GM12878 (cell line): ENCODE results near the gene INKA1. TPM values are rescaled to one million over a fixed set of nuclear protein-coding genes. Genes with fewer than 3 reads are reported as not detected.

Source experiments
- ATAC-seq: fragments of 200-7000 bp; cut with Tn5 transposase; 3 replicates; pipeline ENCODE4 v1.9.1; 2020; ENCODE audit warnings: mild to moderate bottlenecking, moderate library complexity
- BruUV-seq: library from RNA; stranded (reverse); fragments of 400-500 nt; replicated peaks from 2 replicates; lab custom pipeline; 2021; lab: Mats Ljungman, UMichigan
- CTCF ChIA-PET: fragments of 300-600 bp; sonication (Branson Sonifier 250); formaldehyde crosslinking; extraction: SDS; loops from one replicate; lab custom pipeline; 2021; ENCODE audit warnings: inconsistent platforms; lab: Yijun Ruan, JAX
- POLR2A ChIA-PET: fragments of 350-600 bp; formaldehyde crosslinking; extraction: SDS; loops from one replicate; lab custom pipeline; 2021; ENCODE audit warnings: inconsistent platforms; lab: Charles Lee
- RAD21 ChIA-PET: fragments of 300-600 bp; sonication (Branson Sonifier 250); formaldehyde crosslinking; loops from one replicate; lab custom pipeline; 2023; ENCODE audit warnings: antibody characterized with exemption; ENCODE audit not compliant: unreplicated experiment; lab: Charles Lee
- SMC1A ChIA-PET: fragments of 300-600 bp; sonication (Branson Sonifier 250); formaldehyde crosslinking; loops from one replicate; lab custom pipeline; 2023; ENCODE audit not compliant: unreplicated experiment, uncharacterized antibody; lab: Charles Lee
- DNase-seq: peaks from one replicate; pipeline ENCODE4 v3.0.0-alpha.2; 2011; ENCODE audit warnings: low read depth, low spot score
- FAIRE-seq: peaks from 3 replicates; lab custom pipeline; 2011; peaks lifted over from hg19 to GRCh38; lab: Jason Lieb, UNC
- H2AFZ ChIP-seq: 2 replicates; pipeline ENCODE4 v1.6.0; 2011; ENCODE audit warnings: low read depth, low read length, control low read depth; ENCODE audit not compliant: control insufficient read depth
- H3K27ac ChIP-seq: 2 replicates; pipeline ENCODE4 v1.5.1; 2011; ENCODE audit warnings: control low read depth; ENCODE audit not compliant: control insufficient read depth, insufficient read depth
- H3K27me3 ChIP-seq, 2 experiments: replicated peaks in 1 of 2; 2 replicates each; pipeline versions ENCODE4 v1.6.0 to v1.6.1; 2011; ENCODE audit warnings: low read length in 1 of 2; ENCODE audit not compliant: control insufficient read depth in 2 of 2, insufficient read depth in 2 of 2
- H3K36me3 ChIP-seq, 2 experiments: 2 replicates each; pipeline ENCODE4 v1.5.1; 2011; ENCODE audit warnings: low read length in 1 of 2; ENCODE audit not compliant: control insufficient read depth in 2 of 2, insufficient read depth in 2 of 2
- H3K4me1 ChIP-seq: 2 replicates; pipeline ENCODE4 v1.6.1; 2011; ENCODE audit warnings: mild to moderate bottlenecking, low read length, moderate library complexity, mixed read lengths; ENCODE audit not compliant: control insufficient read depth, insufficient read depth
- H3K4me2 ChIP-seq: 2 replicates; pipeline ENCODE4 v1.6.0; 2011; ENCODE audit warnings: control low read depth; ENCODE audit not compliant: control insufficient read depth, insufficient read depth
- H3K4me3 ChIP-seq: fragments of 200-600 bp; sonication (generic); 2 replicates; pipeline ENCODE4 v1.5.1; 2016
- H3K79me2 ChIP-seq: 2 replicates; pipeline ENCODE4 v1.6.0; 2011; ENCODE audit warnings: low read length; ENCODE audit not compliant: control insufficient read depth, insufficient read depth
- H3K9ac ChIP-seq: 2 replicates; pipeline ENCODE4 v1.8.0; 2011; ENCODE audit warnings: low read length, control low read depth, mixed read lengths; ENCODE audit not compliant: control insufficient read depth, insufficient read depth
- H3K9me3 ChIP-seq: replicated peaks from 3 replicates; pipeline ENCODE4 v1.5.1; 2011; ENCODE audit warnings: mild to moderate bottlenecking, low read length; ENCODE audit not compliant: control insufficient read depth, insufficient read depth
- H4K20me1 ChIP-seq: 2 replicates; pipeline ENCODE4 v1.6.0; 2011; ENCODE audit not compliant: control insufficient read depth, insufficient read depth
- CBX5 ChIP-seq: sonication (generic); IDR thresholded peaks from 2 replicates; pipeline ENCODE4 v1.6.1; 2016; ENCODE audit warnings: low read depth, moderate library complexity, mild to moderate bottlenecking, inconsistent platforms
- IKZF1 ChIP-seq: fragments of 450-650 bp; conservative IDR thresholded peaks from 2 replicates; pipeline ENCODE4 v1.6.1; 2017; ENCODE audit warnings: antibody characterized with exemption, mild to moderate bottlenecking
- IRF5 ChIP-seq: fragments of 450-650 bp; IDR thresholded peaks from 2 replicates; pipeline ENCODE4 v1.6.1; 2017; ENCODE audit warnings: borderline replicate concordance
- JUNB ChIP-seq: IDR thresholded peaks from 2 replicates; pipeline ENCODE4 v1.6.1; 2016; ENCODE audit warnings: antibody characterized with exemption, mild to moderate bottlenecking
- NR2C1 ChIP-seq: fragments of 450-650 bp; IDR thresholded peaks from 2 replicates; pipeline ENCODE4 v1.6.1; 2017; ENCODE audit warnings: antibody characterized with exemption, mild to moderate bottlenecking, moderate library complexity
- PBX3 ChIP-seq: IDR thresholded peaks from 2 replicates; pipeline ENCODE4 v1.6.1; 2011; ENCODE audit warnings: mild to moderate bottlenecking, low read depth, low read length, moderate library complexity; ENCODE audit not compliant: insufficient replicate concordance
- PKNOX1 ChIP-seq: fragments of 450-650 bp; IDR thresholded peaks from 2 replicates; pipeline ENCODE4 v1.6.1; 2016; ENCODE audit warnings: mild to moderate bottlenecking
- REST ChIP-seq: IDR thresholded peaks from 2 replicates; pipeline ENCODE4 v1.6.1; 2012; ENCODE audit warnings: mild to moderate bottlenecking, low read depth, low read length
- SP1 ChIP-seq: IDR thresholded peaks from one replicate; pipeline ENCODE4 v1.6.1; 2011; ENCODE audit warnings: low read depth, low read length
- STAT3 ChIP-seq: IDR thresholded peaks from 2 replicates; pipeline ENCODE4 v1.6.1; 2011; ENCODE audit warnings: low read depth, low read length, improper control_type of control experiment
- TARDBP ChIP-seq: IDR thresholded peaks from 2 replicates; pipeline ENCODE4 v1.6.1; 2016; ENCODE audit warnings: borderline replicate concordance
- TCF7 ChIP-seq: IDR thresholded peaks from 2 replicates; pipeline ENCODE4 v1.6.1; 2014; ENCODE audit warnings: antibody characterized with exemption, borderline replicate concordance
- ZSCAN29 ChIP-seq: fragments of 450-650 bp; IDR thresholded peaks from 2 replicates; pipeline ENCODE4 v1.6.1; 2017; ENCODE audit warnings: mild to moderate bottlenecking, moderate library complexity
- WGBS: methylation state at CpG from one replicate; pipeline ENCODE4 v1.1.6; 2016; ENCODE audit warnings: low lambda C conversion rate; ENCODE audit not compliant: insufficient replicate concordance, insufficient coverage; ENCODE audit errors: missing lambda C conversion rate; 5-methylcytosine and 5-hydroxymethylcytosine counted together
- in situ Hi-C: fragments of 300-500 bp; cut with MboI; formaldehyde crosslinking; loops from 9 replicates; pipeline ENCODE4 v1.14.3; 2018; ENCODE audit warnings: mixed read lengths
- intact Hi-C: fragments of 100-400 bp; cut with micrococcal nuclease; formaldehyde crosslinking; loops from one replicate; pipeline ENCODE4 v1.14.2; 2022; ENCODE audit not compliant: unreplicated experiment
- polyA plus RNA-seq, 11 experiments: library from polyadenylated mRNA; depleted of rRNA in 4 of 11; unstranded in 6 of 11; stranded (reverse) in 5 of 11; fragments of >200 nt; fragmentation: Nextera tagmentation in 4 of 11; fragmentation: Illumina TruSeq in 1 of 11; extraction: Ambion mirVana in 4 of 11; extraction: Trizol in 1 of 11; gene quantifications; 1 replicate in 1 of 11; 2 replicates in 10 of 11; pipeline versions ENCODE4 v1.2.1 to v1.2.3, GENCODE V29; 2011 to 2016; ENCODE audit warnings: inconsistent platforms in 2 of 11, missing spikeins in 2 of 11, low read depth in 1 of 11
- total RNA-seq, 4 experiments: library from RNA; depleted of rRNA in 3 of 4; stranded (reverse); fragments of >200 nt in 3 of 4; fragmentation: Illumina TruSeq in 1 of 4; extraction: Trizol in 1 of 4; gene quantifications; 2 replicates each; pipeline versions ENCODE4 v1.2.1 to v1.2.3, GENCODE V29; 2013 to 2021

INKA1 gene
- total and polyA plus RNA-seq, 10 of the 15 experiments (the other 5 are each of a cell fraction or from before 2014, with no cell fraction given), result 0.32 to 10.5 (median 4.9) TPM

- no peak for ATAC-seq
- POLR2A ChIA-PET, result interaction anchor here (0.5 to 0.6 kb wide), 2 partner anchors 55 to 325 kb away, joined by 3 to 4 read pairs; partner anchors contain the start of gene DAG1
- no peak for TF ChIP-seq CBX5
- no peak for TF ChIP-seq PBX3
- TF ChIP-seq TARDBP, result no peak
- TF ChIP-seq SP1, result no peak
- TF ChIP-seq IRF5, result no peak
- TF ChIP-seq IKZF1, result no peak
- no peak for TF ChIP-seq TCF7
- no peak for TF ChIP-seq PKNOX1
- no peak for TF ChIP-seq JUNB
- no peak for TF ChIP-seq REST
- TF ChIP-seq ZSCAN29, result no peak
- TF ChIP-seq STAT3, result no peak
- no peak for TF ChIP-seq NR2C1
Measured at GRCh38 chr3:49794926-49795905, 7.8 kb upstream of the INKA1 start.

More at GRCh38 chr3:49794926-49795905, 7.8 kb upstream of the INKA1 start:
- Histone ChIP-seq H4K20me1 (no peaks in the 10 kb centered on the region), H3K4me2 (no peak overlapping the region), H3K27ac (no peak overlapping the region), H3K36me3 (no peaks in the 10 kb centered on the region), H2AFZ (no peak overlapping the region), H3K9ac (no peak overlapping the region), H3K27me3 (no peaks in the 10 kb centered on the region), H3K79me2 (no peaks in the 10 kb centered on the region), H3K4me1 (no peaks in the 10 kb centered on the region), H3K4me3 (no peak overlapping the region), H3K9me3 (no peaks in the 10 kb centered on the region)
- no TSS peak for BruUV-seq
- CTCF ChIA-PET, result interaction anchor here (2.1 kb wide), 1 partner anchor 44 kb away, joined by 7 read pairs; no protein-coding TSS in a partner anchor
- RAD21 ChIA-PET, result interaction anchor here (0.6 kb wide), 1 partner anchor 44 kb away, joined by 3 read pairs; no protein-coding TSS in a partner anchor
- SMC1A ChIA-PET, result no interaction called here
- DNase-seq (no peak), FAIRE-seq (no peak)
- in situ Hi-C loops (no loop called here), intact Hi-C loops (no loop called here)
- 52% methylated on average over 24 of the region's 24 CpGs for WGBS
